PC-9 (cell line): ENCODE results near the gene SMIM38.

Experiments used
- CTCF ChIP-seq: fragments of 200-600 bp; sonication (generic); conservative IDR thresholded peaks from 2 replicates; pipeline ENCODE4 v1.6.1; 2017; ENCODE audit warnings: mixed run types, antibody characterized with exemption, mild to moderate bottlenecking, moderate library complexity
- EZH2 ChIP-seq: fragments of 200-600 bp; sonication (generic); IDR thresholded peaks from 2 replicates; pipeline ENCODE4 v1.8.0; 2017; ENCODE audit warnings: antibody characterized with exemption, low read depth

- TF ChIP-seq CTCF, result no peak
- no peak for TF ChIP-seq EZH2
Observed at GRCh38 chr11:69129053-69129452, 26.7 kb upstream of the SMIM38 start.
